Measurements from ENCODE around the gene SORCS3.

Gene SORCS3

DNA sequence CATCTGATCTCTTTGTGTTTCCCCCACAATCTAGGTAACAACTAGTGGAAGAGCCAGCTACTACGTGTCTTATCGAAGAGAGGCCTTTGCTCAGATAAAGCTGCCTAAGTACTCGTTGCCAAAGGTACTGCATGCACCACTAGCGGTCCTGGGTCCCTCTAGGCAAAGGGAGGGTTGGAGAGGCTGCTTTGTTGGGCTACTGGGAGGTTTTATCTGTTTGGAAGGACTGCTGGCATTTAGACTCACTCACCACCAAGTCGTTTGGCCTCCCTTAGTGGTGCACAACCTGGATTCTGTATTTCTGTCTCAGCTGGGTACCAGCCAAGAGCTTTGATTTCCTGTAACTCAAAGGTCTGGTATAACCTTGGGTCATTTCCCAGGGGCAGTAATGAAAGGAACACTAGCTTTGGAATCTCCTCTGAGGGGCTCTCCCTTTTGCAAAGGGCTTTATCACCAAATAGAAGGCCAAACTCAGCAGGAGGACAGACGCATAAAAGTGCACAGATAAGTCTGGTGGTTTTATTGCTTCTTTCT is 498.3 kb downstream of the SORCS3 start:
- Histone ChIP-seq H3K4me3 (ENCODE audit: low read length) (no peak overlapping the region), H3K9ac (ENCODE audit: low read depth, low read length) (no peak overlapping the region), H3K4me1 (ENCODE audit: control insufficient read depth, insufficient read depth, low read length) (no peaks in the 10 kb centered on the region), H3K36me3 (ENCODE audit: insufficient read depth, low read length) (no peaks in the 10 kb centered on the region), H3K27me3 (ENCODE audit: control insufficient read depth, insufficient read depth, low read length) (no peaks in the 10 kb centered on the region), H3K4me2 (ENCODE audit: low read length) (no peak overlapping the region), H3K9me3 (replicated peaks; ENCODE audit: low read length) (no peaks in the 10 kb centered on the region)

- no peaks in the 10 kb centered on the region for H3K9me3 ChIP-seq (replicated peaks; ENCODE audit: low read length)
- H3K27me3 ChIP-seq (ENCODE audit: control insufficient read depth, insufficient read depth, low read length), result no peaks in the 10 kb centered on the region
- no peak overlapping the region for H3K9ac ChIP-seq (ENCODE audit: low read depth, low read length)
- no peak overlapping the region for H3K4me2 ChIP-seq (ENCODE audit: low read length)
- H3K4me3 ChIP-seq (ENCODE audit: low read length), result no peak overlapping the region
- H3K4me1 ChIP-seq (ENCODE audit: control insufficient read depth, insufficient read depth, low read length), result no peaks in the 10 kb centered on the region
- H3K36me3 ChIP-seq (ENCODE audit: insufficient read depth, low read length), result no peaks in the 10 kb centered on the region
Observed at GRCh38 chr10:105140600-105140999, 499.5 kb downstream of the SORCS3 start.

DNA sequence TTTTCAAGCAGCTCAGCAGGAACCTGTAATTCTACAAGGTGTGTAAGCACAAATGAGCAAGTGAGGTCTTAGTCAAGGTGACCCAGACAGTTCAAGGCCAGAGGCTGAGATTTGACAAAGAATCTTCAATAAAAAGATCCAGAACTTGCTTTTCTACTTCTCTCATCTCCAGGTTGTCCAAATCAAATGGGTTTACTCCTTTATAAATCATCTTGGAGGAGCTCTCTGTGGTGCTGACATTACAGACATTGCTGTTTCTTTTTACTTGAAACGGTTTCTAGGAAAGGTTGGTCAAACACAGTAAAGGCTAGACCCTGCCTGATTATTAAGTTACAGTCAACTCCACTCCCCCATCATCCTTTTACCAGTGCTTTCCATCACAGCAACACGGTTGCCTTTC is 504.6 kb downstream of the SORCS3 start:
- Histone ChIP-seq H3K4me3 (ENCODE audit: low read length) (no peak overlapping the region), H3K36me3 (ENCODE audit: insufficient read depth, low read length) (no peaks in the 10 kb centered on the region), H3K27me3 (ENCODE audit: control insufficient read depth, insufficient read depth, low read length) (no peaks in the 10 kb centered on the region), H3K9ac (ENCODE audit: low read depth, low read length) (no peak overlapping the region), H3K4me2 (ENCODE audit: low read length) (no peak overlapping the region), H3K4me1 (ENCODE audit: control insufficient read depth, insufficient read depth, low read length) (no peaks in the 10 kb centered on the region), H3K9me3 (replicated peaks; ENCODE audit: low read length) (no peaks in the 10 kb centered on the region)

- Histone ChIP-seq H3K27me3 (ENCODE audit: control insufficient read depth, insufficient read depth, low read length) (no peaks in the 10 kb centered on the region), H3K4me2 (ENCODE audit: low read length) (no peak overlapping the region), H3K9me3 (replicated peaks; ENCODE audit: low read length) (no peaks in the 10 kb centered on the region), H3K4me3 (ENCODE audit: low read length) (no peak overlapping the region), H3K36me3 (ENCODE audit: insufficient read depth, low read length) (no peaks in the 10 kb centered on the region), H3K4me1 (ENCODE audit: control insufficient read depth, insufficient read depth, low read length) (no peaks in the 10 kb centered on the region), H3K9ac (ENCODE audit: low read depth, low read length) (no peak overlapping the region)
Observed at GRCh38 chr10:105146436-105146835, 505.3 kb downstream of the SORCS3 start.

- H3K9me3 ChIP-seq (replicated peaks; ENCODE audit: low read length), result no peaks in the 10 kb centered on the region
- no peaks in the 10 kb centered on the region for H3K36me3 ChIP-seq (ENCODE audit: insufficient read depth, low read length)
- H3K4me2 ChIP-seq (ENCODE audit: low read length), result no peak overlapping the region
- H3K4me1 ChIP-seq (ENCODE audit: control insufficient read depth, insufficient read depth, low read length), result no peaks in the 10 kb centered on the region
- no peaks in the 10 kb centered on the region for H3K27me3 ChIP-seq (ENCODE audit: control insufficient read depth, insufficient read depth, low read length)
- H3K4me3 ChIP-seq (ENCODE audit: low read length), result no peak overlapping the region
- no peak overlapping the region for H3K9ac ChIP-seq (ENCODE audit: low read depth, low read length)
Observed at GRCh38 chr10:105148456-105148855, 507.4 kb downstream of the SORCS3 start.

- no peak overlapping the region for H3K9ac ChIP-seq (ENCODE audit: low read depth, low read length)
- no peak overlapping the region for H3K4me3 ChIP-seq (ENCODE audit: low read length)
- no peaks in the 10 kb centered on the region for H3K27me3 ChIP-seq (ENCODE audit: control insufficient read depth, insufficient read depth, low read length)
- no peaks in the 10 kb centered on the region for H3K9me3 ChIP-seq (replicated peaks; ENCODE audit: low read length)
- H3K36me3 ChIP-seq (ENCODE audit: insufficient read depth, low read length), result no peaks in the 10 kb centered on the region
- no peaks in the 10 kb centered on the region for H3K4me1 ChIP-seq (ENCODE audit: control insufficient read depth, insufficient read depth, low read length)
- no peak overlapping the region for H3K4me2 ChIP-seq (ENCODE audit: low read length)
Observed at GRCh38 chr10:105148921-105149320, 507.8 kb downstream of the SORCS3 start.

GRCh38 chr10:105149371-105149891 is 508.3 kb downstream of the SORCS3 start:
- no peak overlapping the region for H3K4me3 ChIP-seq (ENCODE audit: low read length)
- H3K9ac ChIP-seq (ENCODE audit: low read depth, low read length), result no peak overlapping the region
- H3K4me1 ChIP-seq (ENCODE audit: control insufficient read depth, insufficient read depth, low read length), result no peaks in the 10 kb centered on the region
- no peaks in the 10 kb centered on the region for H3K9me3 ChIP-seq (replicated peaks; ENCODE audit: low read length)
- no peaks in the 10 kb centered on the region for H3K27me3 ChIP-seq (ENCODE audit: control insufficient read depth, insufficient read depth, low read length)
- H3K4me2 ChIP-seq (ENCODE audit: low read length), result no peak overlapping the region
- H3K36me3 ChIP-seq (ENCODE audit: insufficient read depth, low read length), result no peaks in the 10 kb centered on the region

- H3K4me1 ChIP-seq (ENCODE audit: control insufficient read depth, insufficient read depth, low read length), result no peaks in the 10 kb centered on the region
- H3K36me3 ChIP-seq (ENCODE audit: insufficient read depth, low read length), result no peaks in the 10 kb centered on the region
- H3K9ac ChIP-seq (ENCODE audit: low read depth, low read length), result no peak overlapping the region
- no peak overlapping the region for H3K4me2 ChIP-seq (ENCODE audit: low read length)
- H3K27me3 ChIP-seq (ENCODE audit: control insufficient read depth, insufficient read depth, low read length), result no peaks in the 10 kb centered on the region
- H3K4me3 ChIP-seq (ENCODE audit: low read length), result no peak overlapping the region
- no peaks in the 10 kb centered on the region for H3K9me3 ChIP-seq (replicated peaks; ENCODE audit: low read length)
Observed at GRCh38 chr10:105150259-105150880, 509.3 kb downstream of the SORCS3 start.

- H3K27me3 ChIP-seq (ENCODE audit: control insufficient read depth, insufficient read depth, low read length), result no peaks in the 10 kb centered on the region
- H3K4me1 ChIP-seq (ENCODE audit: control insufficient read depth, insufficient read depth, low read length), result no peaks in the 10 kb centered on the region
- H3K4me2 ChIP-seq (ENCODE audit: low read length), result no peak overlapping the region
- no peak overlapping the region for H3K4me3 ChIP-seq (ENCODE audit: low read length)
- H3K9me3 ChIP-seq (replicated peaks; ENCODE audit: low read length), result no peaks in the 10 kb centered on the region
- H3K36me3 ChIP-seq (ENCODE audit: insufficient read depth, low read length), result no peaks in the 10 kb centered on the region
- H3K9ac ChIP-seq (ENCODE audit: low read depth, low read length), result no peak overlapping the region
Observed at GRCh38 chr10:105154736-105155135, 513.6 kb downstream of the SORCS3 start.

DNA sequence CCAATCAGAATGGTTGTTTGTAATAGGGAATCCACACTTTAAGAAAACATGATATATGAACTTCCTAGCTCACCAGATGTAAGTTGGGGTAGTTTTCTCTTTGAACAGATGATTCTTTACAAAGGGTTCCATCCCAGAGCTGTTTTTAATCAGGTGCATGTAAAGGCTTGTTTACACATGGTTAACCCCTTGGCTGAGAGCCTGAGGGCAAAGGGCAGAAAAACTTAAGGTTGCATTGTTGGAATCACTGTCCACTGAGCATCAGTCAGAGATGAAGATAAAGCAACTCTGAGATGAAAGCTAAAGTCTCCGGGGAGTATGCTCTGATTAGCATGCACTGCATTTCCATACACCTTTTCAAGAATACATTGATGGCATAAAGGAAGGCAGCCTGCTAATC is 518.2 kb downstream of the SORCS3 start:
- no peak overlapping the region for H3K4me2 ChIP-seq (ENCODE audit: low read length)
- H3K9ac ChIP-seq (ENCODE audit: low read depth, low read length), result no peak overlapping the region
- no peak overlapping the region for H3K4me3 ChIP-seq (ENCODE audit: low read length)

DNA sequence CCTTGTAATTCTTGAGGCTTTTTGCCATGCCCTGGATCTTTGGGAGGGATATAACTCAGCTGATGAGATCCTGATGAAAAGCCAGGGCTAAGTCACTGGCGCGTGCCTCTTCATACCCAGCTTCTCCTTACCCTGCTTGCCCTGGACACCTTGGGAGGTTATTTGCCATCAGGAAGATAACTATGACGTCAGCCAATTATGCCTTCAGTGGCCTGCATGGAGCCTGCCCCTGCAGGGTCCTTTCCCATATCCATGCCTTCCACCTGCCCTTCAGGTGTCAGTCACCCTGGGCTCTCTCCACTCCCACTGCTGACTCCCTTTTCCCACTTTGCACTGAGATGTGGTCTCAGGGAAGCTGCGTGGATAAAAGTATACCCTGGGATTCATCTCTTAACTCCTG is 520.1 kb downstream of the SORCS3 start:
- no peaks in the 10 kb centered on the region for H3K4me1 ChIP-seq (ENCODE audit: control insufficient read depth, insufficient read depth, low read length)
- no peak overlapping the region for H3K9ac ChIP-seq (ENCODE audit: low read depth, low read length)
- no peak overlapping the region for H3K4me3 ChIP-seq (ENCODE audit: low read length)
- no peaks in the 10 kb centered on the region for H3K9me3 ChIP-seq (replicated peaks; ENCODE audit: low read length)
- no peaks in the 10 kb centered on the region for H3K27me3 ChIP-seq (ENCODE audit: control insufficient read depth, insufficient read depth, low read length)
- H3K4me2 ChIP-seq (ENCODE audit: low read length), result no peak overlapping the region
- no peaks in the 10 kb centered on the region for H3K36me3 ChIP-seq (ENCODE audit: insufficient read depth, low read length)

More for the DNA sequence above, 518.2 kb downstream of the SORCS3 start:
- no peaks in the 10 kb centered on the region for H3K36me3 ChIP-seq (ENCODE audit: insufficient read depth, low read length)
- H3K4me1 ChIP-seq (ENCODE audit: control insufficient read depth, insufficient read depth, low read length), result no peaks in the 10 kb centered on the region
- no peaks in the 10 kb centered on the region for H3K27me3 ChIP-seq (ENCODE audit: control insufficient read depth, insufficient read depth, low read length)
- H3K9me3 ChIP-seq (replicated peaks; ENCODE audit: low read length), result no peaks in the 10 kb centered on the region

GRCh38 chr10:105161767-105162166 is 520.7 kb downstream of the SORCS3 start:
- Histone ChIP-seq H3K4me3 (ENCODE audit: low read length) (no peak overlapping the region), H3K4me1 (ENCODE audit: control insufficient read depth, insufficient read depth, low read length) (no peaks in the 10 kb centered on the region), H3K9ac (ENCODE audit: low read depth, low read length) (no peak overlapping the region), H3K27me3 (ENCODE audit: control insufficient read depth, insufficient read depth, low read length) (no peaks in the 10 kb centered on the region), H3K9me3 (replicated peaks; ENCODE audit: low read length) (no peaks in the 10 kb centered on the region), H3K4me2 (ENCODE audit: low read length) (no peak overlapping the region), H3K36me3 (ENCODE audit: insufficient read depth, low read length) (no peaks in the 10 kb centered on the region)

All from skeletal muscle satellite cell (primary cell).